HG02970 (cell line): ENCODE results near the gene PHF12.
"Not testable (repeated sequence)": the region's sequence is repeated elsewhere in the genome, so short reads cannot be mapped to it uniquely, and the experiment has no call there.

Experiments used
- ATAC-seq: cut with Tn5 transposase; IDR thresholded peaks from one replicate; pipeline ENCODE4 v1.9.1; 2021; ENCODE audit warnings: mild to moderate bottlenecking, moderate library complexity, moderate number of reproducible peaks; ENCODE audit not compliant: unreplicated experiment, low FRiP score

PHF12 gene

GRCh38 chr17:28908640-28909167 lies 42.6 kb downstream of the PHF12 start:
- ATAC-seq, result no peak

GRCh38 chr17:28907709-28908475 lies 43.4 kb downstream of the PHF12 start:
- ATAC-seq, result no peak

- no peak for ATAC-seq
These were observed 44.4 kb downstream of the PHF12 start for GRCh38 chr17:28906706-28907438.

- no peak for ATAC-seq
These were observed 45.0 kb downstream of the PHF12 start for GRCh38 chr17:28906276-28906675.

DNA sequence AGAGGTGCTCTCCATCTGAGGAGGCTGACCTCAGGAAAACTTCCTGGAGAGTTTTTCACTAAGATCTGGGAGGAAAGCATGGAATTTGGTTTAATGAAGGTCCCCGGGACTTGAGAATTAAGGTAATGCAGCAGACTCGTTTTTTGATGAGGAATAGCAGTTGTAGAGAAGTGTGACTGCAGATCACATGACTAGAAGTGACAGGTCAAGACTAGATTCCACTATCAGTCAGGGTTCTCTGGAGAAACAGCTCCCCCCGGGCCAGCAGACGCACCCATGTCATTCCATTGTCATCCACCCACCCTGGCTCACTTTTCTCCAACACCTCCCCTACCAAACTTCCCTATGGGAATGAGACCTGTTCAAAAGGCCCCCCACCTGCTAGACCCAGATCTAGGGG lies 46.5 kb downstream of the PHF12 start:
- no peak for ATAC-seq

- not testable (repeated sequence) for ATAC-seq
These were observed 47.8 kb downstream of the PHF12 start for GRCh38 chr17:28903546-28903841.

DNA sequence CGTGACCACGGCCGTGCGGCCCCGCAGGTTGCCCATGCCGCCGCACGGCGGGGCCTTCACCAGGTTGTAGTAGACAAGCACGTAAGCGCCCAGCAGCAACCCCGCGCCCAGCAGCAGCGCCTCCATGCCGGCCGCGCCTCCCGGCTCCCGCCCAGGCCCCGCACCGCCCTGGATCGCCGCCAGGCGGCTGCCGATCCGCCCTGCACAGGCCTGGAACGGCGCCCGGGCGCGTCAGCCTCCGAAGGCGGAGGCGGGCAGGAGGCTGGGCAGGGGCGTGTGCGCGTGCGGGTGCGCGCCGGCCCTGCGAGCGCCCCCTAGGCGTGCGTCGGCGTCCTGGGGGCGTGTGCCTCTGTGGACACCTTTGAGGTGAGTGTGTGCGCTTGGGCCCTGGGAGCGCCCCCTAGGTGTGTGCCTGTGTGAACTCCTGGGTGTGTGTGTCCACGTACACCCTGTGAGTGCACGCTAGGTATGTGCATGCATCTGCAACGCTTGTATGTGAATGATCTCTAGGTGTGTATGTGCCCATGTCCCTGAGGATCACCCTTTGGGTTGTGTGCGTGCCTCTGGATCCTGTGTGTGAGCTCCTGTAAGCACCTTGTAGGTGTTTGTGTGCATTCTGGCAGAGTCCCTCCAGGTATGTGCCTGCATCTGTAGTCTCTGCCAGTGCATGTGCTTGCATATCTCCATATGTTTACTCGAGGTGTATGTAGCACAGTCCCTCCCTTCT lies 48.3 kb downstream of the PHF12 start, which contains the start of gene DHRS13:
TSS of gene DHRS13 (minus strand) at position 261 of the 727 bp plus-strand sequence. CDS start at position 126, 135 bp downstream.
- peak; percentile 82 for ATAC-seq

DNA sequence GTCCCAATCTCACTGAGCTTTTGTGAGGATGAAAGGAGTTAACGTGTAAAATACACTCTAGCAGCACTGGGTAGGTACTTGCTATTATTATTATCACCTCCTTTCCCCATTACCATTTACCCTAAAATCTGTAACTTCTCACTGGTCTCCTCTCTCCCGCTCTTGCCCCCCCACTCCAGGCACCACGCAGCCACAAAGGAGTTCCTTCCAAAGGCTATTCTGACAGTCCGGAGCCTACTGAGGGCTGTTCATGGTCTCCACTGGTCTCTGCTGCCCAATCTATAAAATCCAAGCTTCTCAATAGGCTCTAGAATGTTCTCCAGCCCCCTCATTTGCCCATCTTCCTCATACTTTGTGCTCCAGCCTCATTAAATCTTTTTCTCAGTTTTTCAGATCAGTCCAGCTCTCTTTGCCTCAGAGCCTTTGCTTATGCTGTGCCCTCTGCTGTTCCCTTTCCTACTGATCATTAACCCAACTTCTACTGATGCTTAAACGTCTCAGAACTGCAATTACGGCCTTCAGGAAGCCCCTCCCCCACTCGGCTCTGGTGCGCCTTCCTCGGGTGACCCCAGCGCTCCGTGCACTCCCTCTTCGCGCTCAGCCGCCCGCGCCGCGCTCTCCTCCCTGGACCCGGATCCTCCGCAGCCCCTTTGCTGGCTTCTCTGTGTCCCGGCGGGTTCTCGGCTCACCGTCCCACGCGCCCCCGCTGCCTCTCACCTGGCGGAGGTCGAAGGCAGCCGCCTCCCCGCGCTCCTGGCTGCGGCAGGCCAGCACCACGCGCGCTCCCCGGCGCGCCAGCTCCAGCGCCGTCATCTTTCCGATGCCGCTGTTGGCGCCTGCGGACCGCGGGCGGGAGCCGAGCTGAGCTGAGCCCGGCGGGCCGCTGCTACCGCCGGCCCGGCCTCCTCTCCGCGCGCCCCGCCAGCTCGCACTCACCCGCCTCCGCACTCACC lies 49.2 kb downstream of the PHF12 start:
- peak; percentile 39 for ATAC-seq

DNA sequence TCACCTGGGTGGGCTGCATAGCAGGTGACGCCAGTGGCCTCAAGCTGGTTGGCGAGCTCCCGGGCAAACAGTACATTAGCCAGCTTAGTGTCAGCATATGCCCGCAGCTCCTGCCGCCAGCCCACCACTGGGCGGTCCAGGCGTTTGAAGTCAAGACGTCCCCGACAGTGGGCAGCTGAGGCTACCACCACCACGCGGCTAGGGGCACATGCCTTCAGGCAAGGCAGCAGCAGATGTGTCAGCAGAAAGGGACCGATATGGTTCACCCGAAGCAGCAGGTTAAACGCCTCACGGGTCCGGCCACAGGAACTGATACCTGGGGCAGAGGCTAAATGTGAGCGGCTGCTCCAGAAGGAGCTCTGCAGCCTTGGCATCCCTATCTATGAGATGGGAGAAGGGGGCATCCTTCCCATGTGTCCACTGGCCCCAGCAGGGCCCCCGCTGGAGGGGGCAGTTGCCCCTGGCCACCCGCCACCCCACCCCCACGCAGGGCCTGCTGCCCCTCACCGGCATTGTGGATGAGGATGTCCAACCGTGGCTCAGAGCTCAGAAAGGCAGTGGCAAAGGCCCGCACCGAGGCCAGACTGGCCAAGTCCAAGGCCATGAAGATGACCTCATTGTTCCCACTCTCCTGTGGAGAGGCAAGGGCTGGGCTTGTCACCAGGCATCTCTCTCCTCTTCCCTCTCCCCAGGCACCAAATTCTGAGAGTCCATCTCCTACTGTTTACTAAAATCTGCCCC lies 50.2 kb downstream of the PHF12 start:
- ATAC-seq, result no peak

DNA sequence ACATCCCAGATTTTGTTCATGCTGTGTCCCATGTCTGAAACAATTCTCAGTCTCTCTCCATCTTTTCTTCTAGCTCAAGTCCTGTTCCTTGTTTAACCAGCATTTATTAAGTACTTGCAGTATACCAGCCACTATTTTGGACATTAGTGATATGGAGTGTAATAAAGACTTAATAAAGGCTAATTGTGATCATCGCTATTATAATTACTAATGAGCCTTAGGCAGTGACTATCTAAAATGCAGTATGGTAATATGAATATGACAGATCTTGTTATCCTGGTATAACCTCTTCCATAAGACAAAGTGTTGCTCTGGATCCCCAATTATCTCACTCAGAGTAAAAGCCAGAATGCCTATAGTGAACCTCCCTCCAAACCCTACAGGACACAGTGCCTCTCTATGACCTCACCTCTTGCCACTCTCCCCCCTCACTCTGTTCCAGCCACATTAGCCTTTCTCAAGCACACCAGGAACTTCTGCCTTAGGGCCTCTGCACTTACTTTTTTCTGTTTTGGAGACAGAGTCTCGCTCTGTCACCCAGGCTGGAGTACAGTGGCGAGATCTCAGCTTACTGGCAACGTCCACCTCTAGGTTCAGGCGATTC lies 52.0 kb downstream of the PHF12 start:
- no peak for ATAC-seq

DNA sequence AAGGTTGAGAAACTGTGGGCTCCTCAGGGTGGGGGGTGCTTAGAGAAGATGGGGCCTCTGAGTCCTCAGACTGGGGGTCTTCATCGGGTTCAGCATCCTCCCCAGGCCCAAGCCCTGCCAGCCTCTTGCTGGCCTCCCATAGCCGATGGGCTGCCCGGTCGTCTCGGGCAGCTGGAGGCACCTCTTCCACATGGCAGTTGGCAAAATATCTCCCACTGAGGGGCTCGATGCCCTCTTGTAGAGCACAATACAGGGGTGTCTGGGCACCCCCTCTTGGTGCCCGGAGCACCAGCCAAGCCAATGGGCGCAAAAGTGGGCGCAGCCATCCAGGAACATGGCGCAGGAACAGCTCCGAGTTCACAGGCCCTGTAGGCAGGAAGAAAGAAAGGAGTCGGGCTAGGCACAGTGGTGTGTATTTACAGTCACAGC lies 52.8 kb downstream of the PHF12 start:
- no peak for ATAC-seq

- ATAC-seq, result no peak
These were observed 53.4 kb downstream of the PHF12 start for GRCh38 chr17:28897769-28898526.

DNA sequence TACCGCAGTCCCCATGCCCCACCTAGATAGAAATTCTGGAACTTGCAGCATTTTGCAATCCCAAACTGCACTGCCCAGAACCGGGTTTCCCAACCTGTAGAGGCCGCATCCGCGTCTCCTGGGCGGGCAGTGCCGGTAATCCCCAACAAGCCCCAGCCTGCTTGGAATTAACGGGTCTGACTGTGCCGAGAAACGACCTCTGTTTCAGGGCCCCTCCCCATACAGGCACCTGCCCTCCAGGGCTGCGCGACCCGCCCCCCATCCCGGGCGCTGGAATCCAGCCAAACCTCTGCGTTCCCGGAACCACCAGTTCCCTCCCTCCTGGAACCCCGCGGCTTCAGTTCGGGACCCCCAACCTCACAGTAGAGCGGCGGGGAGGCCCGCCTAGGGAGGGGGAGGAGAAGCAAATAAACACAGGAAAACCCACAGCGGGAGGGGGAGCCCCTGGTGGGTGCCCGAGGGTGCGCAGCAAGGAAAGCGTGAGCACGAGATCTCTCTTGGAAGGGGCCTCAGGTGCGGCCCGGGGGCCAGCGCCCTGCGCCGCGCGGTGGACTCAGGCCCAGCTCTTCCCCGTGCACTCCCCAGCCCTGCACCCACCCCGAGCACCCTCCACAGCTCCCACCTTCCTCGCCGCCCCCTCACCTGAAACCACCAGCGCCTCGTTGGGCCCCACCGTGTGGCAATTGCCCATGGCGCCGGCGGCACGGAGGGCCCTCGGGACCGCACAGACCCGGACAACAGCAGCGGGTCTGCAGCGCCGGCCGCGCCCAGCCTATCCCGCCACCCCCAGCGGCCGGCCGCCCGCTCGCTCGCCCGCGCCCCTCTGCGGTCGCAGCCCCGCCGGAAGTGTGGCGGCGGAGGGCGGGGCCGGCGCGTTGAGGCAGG lies 54.2 kb downstream of the PHF12 start, which contains the start of gene FLOT2:
TSS of gene FLOT2 (minus strand) at position 850 of the 885 bp plus-strand sequence. CDS start at position 691, 159 bp downstream.
- no peak for ATAC-seq

- ATAC-seq, result no peak
These were observed 54.8 kb downstream of the PHF12 start for GRCh38 chr17:28896491-28896883.

- ATAC-seq, result no peak
These were observed 55.4 kb downstream of the PHF12 start for GRCh38 chr17:28895794-28896447.
